ENCODE measurements around the gene SMO. TPM values are rescaled to one million over a fixed set of nuclear protein-coding genes. Genes with fewer than 3 reads are reported as not detected.
A peak's percentile ranks its signal among the peaks of the same experiment; 100 is the strongest.

The SMO gene
- total and polyA plus RNA-seq, 8 donors = 1.1 to 18.5 (median 5.1) TPM

- DNase-seq = no peak
- Histone ChIP-seq H3K27ac (peak overlapping the region in 1 of 5 donors; percentile 73), H3K9me3 (no peaks in the 10 kb centered on the region), H3K4me1 (peaks cover 9 to 33% (median 26%) of the 10 kb centered on the region in 4 donors), H3K4me3 (peak overlapping the region; percentile 77 to 90 (median 86)), H3K36me3 (no peaks in the 10 kb centered on the region), H3K27me3 (peaks cover 0 to 30% (median 15%) of the 10 kb centered on the region in 3 donors)
- WGBS, 5 donors = 43 to 56% (median 55%) methylated on average over 13 of the region's 13 CpGs
- TF ChIP-seq POLR2AphosphoS5 (IDR thresholded peaks at IDR 0.05) (no peak), POLR2A (IDR thresholded peaks at IDR 0.05) (no peak), CTCF (IDR thresholded peaks at IDR 0.05) (no peak), EP300 (IDR thresholded peaks at IDR 0.05) (no peak)
- intact Hi-C loops (cut with DNase I; ENCODE audit: low total_unique reads) = no loop called here
These were observed 1.4 kb downstream of the SMO start for GRCh38 chr7:129189661-129190310.

- Histone ChIP-seq H3K4me3 (no peak overlapping the region), H3K4me1 (peaks cover 9 to 33% (median 26%) of the 10 kb centered on the region in 4 donors), H3K36me3 (no peaks in the 10 kb centered on the region), H3K27ac (no peak overlapping the region), H3K9me3 (no peaks in the 10 kb centered on the region), H3K27me3 (peaks cover 0 to 30% (median 15%) of the 10 kb centered on the region in 3 donors)
- no peak for DNase-seq
- intact Hi-C loops (cut with DNase I; ENCODE audit: low total_unique reads) = no loop called here
- WGBS, 5 donors = 76 to 82% (median 80%) methylated on average over 3 of the region's 3 CpGs
- no peak for TF ChIP-seq EP300 (IDR thresholded peaks at IDR 0.05)
- no peak for TF ChIP-seq POLR2AphosphoS5 (IDR thresholded peaks at IDR 0.05)
- TF ChIP-seq CTCF (IDR thresholded peaks at IDR 0.05) = no peak
These were observed 2.8 kb downstream of the SMO start for GRCh38 chr7:129191272-129191671.

- intact Hi-C loops (cut with DNase I; ENCODE audit: low total_unique reads) = no loop called here
- H3K9me3 ChIP-seq = no peaks in the 10 kb centered on the region
- 87 to 100% (median 95%) methylated on average over 2 to 3 of the region's 3 CpGs for whole genome bisulfite sequencing, 5 donors
- H3K4me1 ChIP-seq = peaks cover 9 to 21% (median 15%) of the 10 kb centered on the region in 4 donors
- no peak overlapping the region for H3K27ac ChIP-seq
- no peak for DNase-seq
- no peak overlapping the region for H3K4me3 ChIP-seq
- H3K36me3 ChIP-seq = no peaks in the 10 kb centered on the region
- TF ChIP-seq EP300 (IDR thresholded peaks at IDR 0.05) (no peak), POLR2AphosphoS5 (IDR thresholded peaks at IDR 0.05) (no peak), CTCF (IDR thresholded peaks at IDR 0.05) (no peak), POLR2A (IDR thresholded peaks at IDR 0.05) (no peak)
- peaks cover 0 to 16% (median 7%) of the 10 kb centered on the region in 3 donors for H3K27me3 ChIP-seq
These were observed 5.5 kb downstream of the SMO start for GRCh38 chr7:129193892-129194291.

- Histone ChIP-seq H3K4me1 (no peaks in the 10 kb centered on the region), H3K27ac (no peak overlapping the region), H3K27me3 (no peaks in the 10 kb centered on the region), H3K4me3 (no peak overlapping the region), H3K9me3 (no peaks in the 10 kb centered on the region), H3K36me3 (no peaks in the 10 kb centered on the region)
- no peak for DNase-seq
- WGBS, 5 donors = 76 to 87% (median 84%) methylated on average over 4 of the region's 4 CpGs
- intact Hi-C loops (cut with DNase I; ENCODE audit: low total_unique reads) = no loop called here
- TF ChIP-seq POLR2AphosphoS5 (IDR thresholded peaks at IDR 0.05) (no peak), EP300 (IDR thresholded peaks at IDR 0.05) (no peak), POLR2A (IDR thresholded peaks at IDR 0.05) (no peak), CTCF (IDR thresholded peaks at IDR 0.05) (no peak)
These were observed 9.3 kb downstream of the SMO start for GRCh38 chr7:129197771-129198170.
